Naive thymus-derived CD4-positive, alpha-beta T cell (primary cell): ENCODE measurements around the gene STARD8. TPM values are rescaled to one million over a fixed set of nuclear protein-coding genes. Genes with fewer than 3 reads are reported as not detected.
"Not testable (repeated sequence)": the region's sequence is repeated elsewhere in the genome, so short reads cannot be mapped to it uniquely, and the experiment has no call there.

Experiments used
- ATAC-seq: fragments of 150-1000 bp; cut with Tn5 transposase; 2 replicates; pipeline ENCODE4 v1.10.0; 2021; ENCODE audit warnings: mild to moderate bottlenecking, moderate library complexity
- CTCF ChIA-PET: fragments of 350-600 bp; sonication (Branson Sonifier 250); formaldehyde crosslinking; loops from one replicate; lab custom pipeline; 2021; ENCODE audit warnings: antibody characterized with exemption; lab: Charles Lee
- POLR2A ChIA-PET: fragments of 350-600 bp; sonication (Branson Sonifier 250); formaldehyde crosslinking; loops from one replicate; lab custom pipeline; 2021; ENCODE audit warnings: antibody characterized with exemption, inconsistent platforms; lab: Charles Lee
- DNase-seq, 9 donors: peaks; one replicate each; pipeline versions ENCODE4 v3.0.0 to v3.0.0-alpha.2; 2020 to 2022; ENCODE audit warnings: mixed read lengths in 1 of 9
- H3K27ac ChIP-seq: one replicate; pipeline ENCODE4 v1.7.0; 2013; ENCODE audit warnings: mild to moderate bottlenecking, low read depth, low read length, moderate library complexity
- H3K27me3 ChIP-seq, 2 donors: one replicate each; pipeline ENCODE4 v1.7.0; 2013; ENCODE audit warnings: low read length in 2 of 2, mild to moderate bottlenecking in 2 of 2, moderate library complexity in 2 of 2; ENCODE audit not compliant: control insufficient read depth in 2 of 2, insufficient read depth in 2 of 2
- H3K36me3 ChIP-seq, 3 experiments: 1 replicate in 2 of 3; 2 replicates in 1 of 3; pipeline ENCODE4 v1.7.0; 2013; ENCODE audit warnings: low read length in 3 of 3, mild to moderate bottlenecking in 3 of 3, moderate library complexity in 1 of 3; ENCODE audit not compliant: insufficient read depth in 3 of 3, control insufficient read depth in 2 of 3
- H3K4me1 ChIP-seq, 2 donors: one replicate each; pipeline ENCODE4 v1.7.0; 2013; ENCODE audit warnings: low read length in 2 of 2, mild to moderate bottlenecking in 2 of 2, moderate library complexity in 1 of 2; ENCODE audit not compliant: control insufficient read depth in 2 of 2, insufficient read depth in 2 of 2
- H3K4me3 ChIP-seq: 2 replicates; pipeline ENCODE4 v1.7.0; 2013; ENCODE audit warnings: mild to moderate bottlenecking, low read length
- H3K9me3 ChIP-seq, 3 experiments: 1 replicate in 2 of 3; 2 replicates in 1 of 3; pipeline ENCODE4 v1.7.0; 2013; ENCODE audit warnings: low read length in 3 of 3; ENCODE audit not compliant: control insufficient read depth in 2 of 3
- H3K27ac Mint-ChIP-seq, 9 donors: one replicate each; pipeline ENCODE4 v1.8.0; 2020 to 2022; ENCODE audit warnings: mixed read lengths in 9 of 9, mild to moderate bottlenecking in 8 of 9, moderate library complexity in 5 of 9, inconsistent platforms in 2 of 9
- H3K27me3 Mint-ChIP-seq, 5 donors: one replicate each; pipeline ENCODE4 v1.8.0; 2021 to 2022; ENCODE audit warnings: mixed read lengths in 5 of 5, mild to moderate bottlenecking in 1 of 5
- H3K36me3 Mint-ChIP-seq, 5 donors: one replicate each; pipeline ENCODE4 v1.8.0; 2020 to 2022; ENCODE audit warnings: mixed read lengths in 5 of 5, mild to moderate bottlenecking in 3 of 5, inconsistent platforms in 1 of 5
- H3K4me1 Mint-ChIP-seq, 7 donors: one replicate each; pipeline ENCODE4 v1.8.0; 2020 to 2022; ENCODE audit warnings: mixed read lengths in 7 of 7, mild to moderate bottlenecking in 3 of 7, inconsistent platforms in 1 of 7
- H3K4me3 Mint-ChIP-seq, 10 donors: one replicate each; pipeline ENCODE4 v1.8.0; 2020 to 2022; ENCODE audit warnings: mild to moderate bottlenecking in 10 of 10, mixed read lengths in 10 of 10, moderate library complexity in 6 of 10, inconsistent platforms in 2 of 10
- H3K9me3 Mint-ChIP-seq, 11 donors: one replicate each; pipeline ENCODE4 v1.8.0; 2020 to 2022; ENCODE audit warnings: mixed read lengths in 11 of 11, mild to moderate bottlenecking in 4 of 11, inconsistent platforms in 1 of 11, moderate library complexity in 1 of 11
- intact Hi-C, 2 donors: fragments of 100-400 bp; cut with micrococcal nuclease; formaldehyde crosslinking; loops; one replicate each; pipeline ENCODE4 v1.15.1; 2023
- polyA plus RNA-seq, 2 donors: library from polyadenylated mRNA; unstranded; fragments of 300-500 nt; fragmentation: Illumina TruSeq; gene quantifications; one replicate each; pipeline ENCODE4 v1.2.3, GENCODE V29; 2021
- total RNA-seq, 6 experiments: library from RNA in 5 of 6; stranded (reverse) in 5 of 6; gene quantifications; 1 replicate in 5 of 6; 2 replicates in 1 of 6; pipeline ENCODE4 v1.2.3 and lab custom pipeline; 2021 to 2026

Gene STARD8
- total and polyA plus RNA-seq, 7 experiments from 2014 or later = 0.04 to 3.5 (median 0.62) TPM

DNA sequence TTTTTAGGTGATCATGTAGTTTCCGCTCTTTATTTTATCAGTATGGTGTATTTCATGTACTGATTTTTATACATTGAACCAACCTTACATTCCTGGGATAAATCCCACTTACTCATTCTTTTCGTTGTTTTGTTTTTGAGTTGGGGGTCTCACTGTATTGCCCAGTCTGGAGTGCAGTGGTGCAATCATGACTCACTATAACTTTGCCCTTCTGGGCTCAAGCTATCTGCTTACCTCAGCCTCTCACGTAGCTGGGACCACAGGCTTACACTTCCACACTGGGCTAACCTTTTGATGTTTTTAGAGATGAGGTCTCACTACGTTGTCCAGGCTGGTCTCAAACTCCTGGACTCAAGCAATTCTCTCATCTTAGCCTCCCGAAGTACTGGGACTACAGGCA is 19.5 kb upstream of the STARD8 start:
- H3K4me1 Mint-ChIP-seq = no peaks in the 10 kb centered on the region
- intact Hi-C loops = no loop called here
- H3K4me3 ChIP-seq = no peak overlapping the region
- no peaks in the 10 kb centered on the region for H3K4me1 ChIP-seq
- no peaks in the 10 kb centered on the region for H3K9me3 ChIP-seq
- ATAC-seq (no peak), DNase-seq (no peak)
- H3K36me3 Mint-ChIP-seq = no peaks in the 10 kb centered on the region
- no peaks in the 10 kb centered on the region for H3K36me3 ChIP-seq
- ChIA-PET CTCF (no interaction called here), POLR2A (no interaction called here)
- no peaks in the 10 kb centered on the region for H3K27me3 ChIP-seq
- H3K27ac ChIP-seq = no peak overlapping the region
- H3K27me3 Mint-ChIP-seq = peaks cover 0 to 6% (median 3%) of the 10 kb centered on the region in 5 donors
- H3K9me3 Mint-ChIP-seq = peaks cover 0 to 4% (median 0%) of the 10 kb centered on the region in 11 donors
- no peak overlapping the region for H3K27ac Mint-ChIP-seq
- H3K4me3 Mint-ChIP-seq = no peak overlapping the region

DNA sequence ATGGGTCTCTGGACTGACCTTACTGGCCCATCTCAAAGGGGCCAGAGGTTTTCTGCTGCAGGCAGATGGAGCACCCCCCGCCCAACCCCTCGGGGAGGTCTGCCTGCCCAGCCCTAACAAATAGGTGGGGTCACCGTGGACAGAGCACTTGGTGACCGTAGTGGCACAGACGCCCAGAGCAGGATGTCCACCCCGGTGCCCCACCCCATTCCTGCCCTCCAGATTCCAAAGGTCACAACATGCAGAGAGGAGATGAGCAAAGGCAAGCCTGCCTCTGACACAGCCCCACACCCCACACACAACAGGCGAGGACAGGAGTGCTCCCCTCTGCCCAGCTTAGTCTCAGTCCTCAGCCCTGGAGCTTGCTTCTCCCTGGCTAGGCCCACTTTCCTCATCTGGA is 17.5 kb upstream of the STARD8 start:
- H3K36me3 ChIP-seq, H3K27ac Mint-ChIP-seq, POLR2A ChIA-PET, H3K36me3 Mint-ChIP-seq, H3K4me1 Mint-ChIP-seq, CTCF ChIA-PET, ATAC-seq, H3K4me3 ChIP-seq, H3K9me3 ChIP-seq, H3K9me3 Mint-ChIP-seq, H3K4me1 ChIP-seq, H3K27me3 Mint-ChIP-seq, H3K4me3 Mint-ChIP-seq, DNase-seq, H3K27me3 ChIP-seq, H3K27ac ChIP-seq: not testable (repeated sequence)
- intact Hi-C loops = loop anchor here in 1 of 2 donors (2.0 kb wide), 1 partner anchor 59 kb away; no protein-coding TSS in a partner anchor

DNA sequence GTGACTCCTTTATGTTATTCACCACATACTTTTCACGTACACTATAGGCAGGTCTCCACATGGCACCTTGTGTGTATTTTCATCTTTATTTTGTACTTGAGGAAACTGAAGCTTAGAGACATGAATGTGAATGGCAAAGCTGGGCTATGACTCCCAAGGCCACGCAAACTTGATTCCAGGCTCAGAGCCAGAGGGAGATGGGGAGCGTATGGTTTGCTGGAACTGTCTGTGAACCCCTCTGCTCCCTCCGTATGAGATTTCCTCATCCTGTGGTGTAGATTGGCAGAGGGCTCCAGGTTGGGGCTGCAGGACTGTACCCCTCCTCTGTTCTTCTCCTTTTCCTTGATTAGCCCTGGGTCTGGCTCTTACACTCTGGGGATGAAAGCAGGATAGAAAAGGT is 16.1 kb upstream of the STARD8 start:
- DNase-seq = no peak
- H3K4me1 Mint-ChIP-seq = no peaks in the 10 kb centered on the region
- Histone ChIP-seq H3K27ac (no peak overlapping the region), H3K9me3 (no peaks in the 10 kb centered on the region), H3K27me3 (no peaks in the 10 kb centered on the region), H3K36me3 (no peaks in the 10 kb centered on the region), H3K4me1 (no peaks in the 10 kb centered on the region), H3K4me3 (no peak overlapping the region)
- intact Hi-C loops = loop anchor here in 1 of 2 donors (2.0 kb wide), 1 partner anchor 57 kb away; no protein-coding TSS in a partner anchor
- ChIA-PET POLR2A (no interaction called here), CTCF (no interaction called here)
- peaks cover 0 to 6% (median 0%) of the 10 kb centered on the region in 5 donors for H3K27me3 Mint-ChIP-seq
- H3K9me3 Mint-ChIP-seq = peaks cover 0 to 3% (median 0%) of the 10 kb centered on the region in 11 donors
- no peaks in the 10 kb centered on the region for H3K36me3 Mint-ChIP-seq
- no peak overlapping the region for H3K27ac Mint-ChIP-seq
- H3K4me3 Mint-ChIP-seq = no peak overlapping the region
- ATAC-seq = no peak

DNA sequence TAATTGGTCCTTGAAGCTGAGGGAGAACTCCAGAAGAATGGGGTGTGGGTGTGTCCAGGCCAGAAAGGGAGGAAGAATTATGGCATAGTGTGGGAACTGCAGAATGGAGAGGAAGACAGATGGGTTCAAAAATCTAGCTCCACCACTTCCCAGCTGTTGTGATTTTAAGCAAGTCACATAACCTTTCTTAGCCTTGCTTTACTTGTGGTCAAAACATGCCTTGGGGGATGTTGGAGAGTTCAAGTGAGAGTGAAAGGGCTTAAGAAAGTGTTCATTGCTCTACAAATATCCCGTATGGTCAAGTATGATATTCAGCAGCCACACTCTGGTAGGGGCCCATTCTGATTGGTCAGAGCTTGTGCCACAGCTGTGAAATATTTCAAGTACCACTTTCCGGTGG is 15.0 kb upstream of the STARD8 start:
- Histone ChIP-seq H3K36me3 (no peaks in the 10 kb centered on the region), H3K4me3 (no peak overlapping the region), H3K27me3 (no peaks in the 10 kb centered on the region), H3K4me1 (no peaks in the 10 kb centered on the region), H3K9me3 (no peaks in the 10 kb centered on the region), H3K27ac (no peak overlapping the region)
- Mint-ChIP-seq H3K27me3 (peaks cover 0 to 6% (median 0%) of the 10 kb centered on the region in 5 donors), H3K36me3 (no peaks in the 10 kb centered on the region), H3K4me3 (no peak overlapping the region), H3K27ac (no peak overlapping the region), H3K4me1 (no peaks in the 10 kb centered on the region), H3K9me3 (peaks cover 0 to 3% (median 0%) of the 10 kb centered on the region in 11 donors)
- intact Hi-C loops = no loop called here
- ATAC-seq (no peak), DNase-seq (no peak)
- ChIA-PET POLR2A (no interaction called here), CTCF (no interaction called here)

DNA sequence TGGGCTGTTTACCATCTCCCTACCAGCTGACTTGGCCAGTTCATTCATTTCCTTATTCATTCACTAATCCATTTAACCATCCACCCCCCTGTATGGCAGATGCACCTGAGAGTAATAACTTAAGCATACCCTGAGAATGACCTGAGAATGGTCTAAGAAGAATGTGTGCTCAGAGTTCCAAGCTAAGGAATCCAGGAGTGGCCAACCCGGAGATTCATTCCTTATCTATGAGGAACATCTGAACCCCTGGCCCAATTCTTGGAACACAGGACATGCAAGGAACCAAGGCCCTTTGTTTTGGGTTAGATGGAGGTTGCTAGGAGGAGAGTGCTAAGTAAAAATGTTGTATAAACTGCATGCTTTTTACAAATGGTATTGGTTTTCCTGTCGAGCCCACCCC is 13.5 kb upstream of the STARD8 start:
- ATAC-seq (no peak), DNase-seq (no peak)
- no peaks in the 10 kb centered on the region for H3K36me3 Mint-ChIP-seq
- H3K4me1 Mint-ChIP-seq = no peaks in the 10 kb centered on the region
- CTCF ChIA-PET = no interaction called here
- no peak overlapping the region for H3K27ac Mint-ChIP-seq
- H3K9me3 ChIP-seq = no peaks in the 10 kb centered on the region
- H3K36me3 ChIP-seq = no peaks in the 10 kb centered on the region
- intact Hi-C loops = no loop called here
- H3K4me1 ChIP-seq = no peaks in the 10 kb centered on the region
- H3K4me3 ChIP-seq = no peak overlapping the region
- peaks cover 0 to 6% (median 0%) of the 10 kb centered on the region in 5 donors for H3K27me3 Mint-ChIP-seq
- H3K9me3 Mint-ChIP-seq = peaks cover 0 to 2% (median 0%) of the 10 kb centered on the region in 11 donors
- H3K4me3 Mint-ChIP-seq = no peak overlapping the region
- POLR2A ChIA-PET = no interaction called here
- H3K27ac ChIP-seq = no peak overlapping the region
- no peaks in the 10 kb centered on the region for H3K27me3 ChIP-seq

DNA sequence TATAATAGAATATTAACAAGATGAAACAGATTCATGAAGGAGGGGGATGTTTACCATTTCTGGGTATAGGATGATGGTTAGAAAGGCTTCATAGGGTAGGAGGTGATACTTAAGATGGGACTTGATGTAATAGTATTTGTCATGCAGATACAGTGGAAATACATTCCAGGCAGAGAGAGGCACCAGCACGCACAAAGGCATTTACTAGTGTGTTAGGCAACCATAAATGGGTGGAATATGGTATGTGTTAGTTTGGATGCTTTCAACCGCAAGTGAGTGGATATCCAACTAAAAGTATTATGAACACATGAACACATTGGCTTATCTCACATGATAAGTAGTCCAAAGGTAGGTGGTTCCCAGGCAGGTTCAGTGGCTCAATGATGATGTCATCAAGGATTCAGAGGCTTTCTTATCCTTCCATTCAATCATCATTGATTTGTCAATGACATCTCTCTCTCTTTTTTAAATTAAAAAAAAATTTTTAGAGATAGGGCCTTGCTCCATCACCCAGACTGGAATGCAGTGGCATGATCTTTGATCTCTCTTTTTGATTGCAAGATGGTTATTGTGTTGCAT is 12.7 kb upstream of the STARD8 start:
- peaks cover 0 to 6% (median 0%) of the 10 kb centered on the region in 5 donors for H3K27me3 Mint-ChIP-seq
- DNase-seq = no peak
- Histone ChIP-seq H3K36me3 (no peaks in the 10 kb centered on the region), H3K4me1 (no peaks in the 10 kb centered on the region), H3K27me3 (no peaks in the 10 kb centered on the region), H3K9me3 (no peaks in the 10 kb centered on the region), H3K4me3 (no peak overlapping the region), H3K27ac (no peak overlapping the region)
- H3K4me1 Mint-ChIP-seq = no peaks in the 10 kb centered on the region
- no peak for ATAC-seq
- H3K27ac Mint-ChIP-seq = no peak overlapping the region
- intact Hi-C loops = no loop called here
- no peaks in the 10 kb centered on the region for H3K36me3 Mint-ChIP-seq
- ChIA-PET POLR2A (no interaction called here), CTCF (no interaction called here)
- no peak overlapping the region for H3K4me3 Mint-ChIP-seq
- H3K9me3 Mint-ChIP-seq = peaks cover 0 to 2% (median 0%) of the 10 kb centered on the region in 11 donors

DNA sequence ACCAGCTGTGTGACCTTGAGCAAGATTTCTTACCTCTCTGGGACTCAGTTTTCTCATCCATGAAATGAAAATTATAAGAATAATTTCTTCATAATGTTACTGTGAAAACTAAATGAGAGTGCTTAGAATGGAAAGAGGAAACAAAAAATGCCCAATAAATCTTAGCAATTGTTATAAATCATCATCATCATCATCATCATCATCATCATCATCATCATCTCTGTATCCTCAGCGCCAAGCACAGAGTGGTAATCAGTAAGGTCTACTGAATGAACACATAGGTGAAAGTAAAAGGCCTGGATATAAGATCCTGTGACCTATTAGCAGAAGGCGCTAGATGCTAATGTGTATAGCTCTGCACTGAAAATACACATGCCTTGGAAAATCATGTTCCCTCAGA is 6.8 kb upstream of the STARD8 start:
- no peak for DNase-seq

More for the DNA sequence above, 6.8 kb upstream of the STARD8 start:
- intact Hi-C loops = no loop called here
- Histone ChIP-seq H3K4me3 (no peak overlapping the region), H3K36me3 (no peaks in the 10 kb centered on the region), H3K9me3 (no peaks in the 10 kb centered on the region), H3K27me3 (no peaks in the 10 kb centered on the region), H3K4me1 (no peaks in the 10 kb centered on the region), H3K27ac (no peak overlapping the region)
- CTCF ChIA-PET = no interaction called here
- Mint-ChIP-seq H3K9me3 (no peaks in the 10 kb centered on the region), H3K4me3 (no peak overlapping the region), H3K4me1 (no peaks in the 10 kb centered on the region), H3K27me3 (no peaks in the 10 kb centered on the region), H3K27ac (no peak overlapping the region), H3K36me3 (no peaks in the 10 kb centered on the region)
- POLR2A ChIA-PET = no interaction called here
- ATAC-seq = no peak
